ENCODE data around the gene EIF3B. TPM values are rescaled to one million over a fixed set of nuclear protein-coding genes. Genes with fewer than 3 reads are reported as not detected.
A peak's percentile ranks its signal among the peaks of the same experiment; 100 is the strongest.

EIF3B gene
- total and polyA plus RNA-seq, 12 donors, result 81.4 to 183 (median 110) TPM

GRCh38 chr7:2316578-2316977 is 38.0 kb upstream of the EIF3B start:
- DNase-seq, result no peak
- WGBS, 4 donors, result 79 to 93% (median 90%) methylated on average over 1 of the region's 1 CpG
- Histone ChIP-seq H3K4me1 (replicated peaks in 1 of 2) (peaks cover 0 to 5% of the 10 kb centered on the region in 2 donors), H3K27ac (no peak overlapping the region), H3K36me3 (replicated peaks in 1 of 2) (no peaks in the 10 kb centered on the region), H3K9me3 (replicated peaks in 1 of 3) (no peaks in the 10 kb centered on the region), H3K4me3 (no peak overlapping the region), H3K27me3 (no peaks in the 10 kb centered on the region)
- no peak for TF ChIP-seq POLR2A (IDR thresholded peaks at IDR 0.05)
- TF ChIP-seq, protein P1, sequence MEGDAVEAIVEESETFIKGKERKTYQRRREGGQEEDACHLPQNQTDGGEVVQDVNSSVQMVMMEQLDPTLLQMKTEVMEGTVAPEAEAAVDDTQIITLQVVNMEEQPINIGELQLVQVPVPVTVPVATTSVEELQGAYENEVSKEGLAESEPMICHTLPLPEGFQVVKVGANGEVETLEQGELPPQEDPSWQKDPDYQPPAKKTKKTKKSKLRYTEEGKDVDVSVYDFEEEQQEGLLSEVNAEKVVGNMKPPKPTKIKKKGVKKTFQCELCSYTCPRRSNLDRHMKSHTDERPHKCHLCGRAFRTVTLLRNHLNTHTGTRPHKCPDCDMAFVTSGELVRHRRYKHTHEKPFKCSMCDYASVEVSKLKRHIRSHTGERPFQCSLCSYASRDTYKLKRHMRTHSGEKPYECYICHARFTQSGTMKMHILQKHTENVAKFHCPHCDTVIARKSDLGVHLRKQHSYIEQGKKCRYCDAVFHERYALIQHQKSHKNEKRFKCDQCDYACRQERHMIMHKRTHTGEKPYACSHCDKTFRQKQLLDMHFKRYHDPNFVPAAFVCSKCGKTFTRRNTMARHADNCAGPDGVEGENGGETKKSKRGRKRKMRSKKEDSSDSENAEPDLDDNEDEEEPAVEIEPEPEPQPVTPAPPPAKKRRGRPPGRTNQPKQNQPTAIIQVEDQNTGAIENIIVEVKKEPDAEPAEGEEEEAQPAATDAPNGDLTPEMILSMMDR (IDR thresholded peaks at IDR 0.05), result no peak
- intact Hi-C loops (cut with DNase I), result no loop called here

GRCh38 chr7:2317556-2318293 is 36.9 kb upstream of the EIF3B start:
- WGBS, 4 donors, result 57 to 73% (median 69%) methylated on average over 7 to 12 of the region's 12 CpGs
- intact Hi-C loops (cut with DNase I), result no loop called here

GRCh38 chr7:2321020-2321419 is 33.6 kb upstream of the EIF3B start:
- Histone ChIP-seq H3K27me3 (no peaks in the 10 kb centered on the region), H3K4me1 (replicated peaks in 1 of 2) (no peaks in the 10 kb centered on the region), H3K27ac (no peak overlapping the region), H3K4me3 (no peak overlapping the region), H3K36me3 (replicated peaks in 1 of 2) (no peaks in the 10 kb centered on the region), H3K9me3 (replicated peaks in 1 of 3) (no peaks in the 10 kb centered on the region)
- DNase-seq, result no peak
- 61 to 76% (median 66%) methylated on average over 11 of the region's 11 CpGs for WGBS, 4 donors
- TF ChIP-seq, protein P1 (IDR thresholded peaks at IDR 0.05), result no peak
- TF ChIP-seq POLR2A (IDR thresholded peaks at IDR 0.05), result no peak
- intact Hi-C loops (cut with DNase I), result no loop called here

More at GRCh38 chr7:2317556-2318293, 36.9 kb upstream of the EIF3B start:
- TF ChIP-seq, protein P1 (IDR thresholded peaks at IDR 0.05), result no peak
- no peak for TF ChIP-seq POLR2A (IDR thresholded peaks at IDR 0.05)
- no peaks in the 10 kb centered on the region for H3K9me3 ChIP-seq (replicated peaks in 1 of 3)
- no peak overlapping the region for H3K4me3 ChIP-seq
- H3K36me3 ChIP-seq (replicated peaks in 1 of 2), result no peaks in the 10 kb centered on the region
- peak in 1 of 7 donors; percentile 8 for DNase-seq
- no peaks in the 10 kb centered on the region for H3K27me3 ChIP-seq
- no peak overlapping the region for H3K27ac ChIP-seq
- H3K4me1 ChIP-seq (replicated peaks in 1 of 2), result peaks cover 0 to 5% of the 10 kb centered on the region in 2 donors

- peak in 1 of 7 donors; percentile 30 for DNase-seq
- 41 to 53% (median 47%) methylated on average over 4 of the region's 4 CpGs for WGBS, 4 donors
- H3K36me3 ChIP-seq (replicated peaks in 1 of 2), result no peaks in the 10 kb centered on the region
- intact Hi-C loops (cut with DNase I), result no loop called here
- no peaks in the 10 kb centered on the region for H3K27me3 ChIP-seq
- H3K4me1 ChIP-seq (replicated peaks in 1 of 2), result no peaks in the 10 kb centered on the region
- no peak overlapping the region for H3K4me3 ChIP-seq
- H3K27ac ChIP-seq, result peak overlapping the region in 4 of 5 donors; percentile 2 to 76 (median 37)
- H3K9me3 ChIP-seq (replicated peaks in 1 of 3), result no peaks in the 10 kb centered on the region
- TF ChIP-seq, protein P1 (IDR thresholded peaks at IDR 0.05), result no peak
- no peak for TF ChIP-seq POLR2A (IDR thresholded peaks at IDR 0.05)
Measured at GRCh38 chr7:2325162-2325561, 29.5 kb upstream of the EIF3B start.

Data from adrenal gland (tissue), 12 donors.